Activated T-cell treated with anti-CD3 and anti-CD28 coated beads, Interleukin-2, amount 50 U/mL, for 4 hours (primary cell): ENCODE measurements around the gene UBE2E2. TPM values are rescaled to one million over a fixed set of nuclear protein-coding genes. Genes with fewer than 3 reads are reported as not detected.

Experiments
- ATAC-seq, 2 donors: fragments of 200-7000 bp; cut with Tn5 transposase; one replicate each; pipeline ENCODE4 v1.10.0; 2021
- DNase-seq: peaks from one replicate; pipeline ENCODE4 v3.0.0-alpha.2; 2020
- H3K27me3 Mint-ChIP-seq: one replicate; pipeline ENCODE4 v1.8.0; 2021; ENCODE audit warnings: low read depth, mixed read lengths
- H3K36me3 Mint-ChIP-seq: one replicate; pipeline ENCODE4 v1.8.0; 2022; ENCODE audit warnings: mixed read lengths; ENCODE audit not compliant: insufficient read depth
- H3K4me1 Mint-ChIP-seq: one replicate; pipeline ENCODE4 v1.8.0; 2021; ENCODE audit warnings: low read depth, mixed read lengths
- H3K4me3 Mint-ChIP-seq: one replicate; pipeline ENCODE4 v1.8.0; 2021; ENCODE audit warnings: mild to moderate bottlenecking, moderate library complexity, mixed read lengths
- H3K9me3 Mint-ChIP-seq: one replicate; pipeline ENCODE4 v1.8.0; 2021; ENCODE audit warnings: mixed read lengths
- total RNA-seq, 3 donors: library from RNA; stranded (reverse); gene quantifications; one replicate each; pipeline ENCODE4 v1.2.1, GENCODE V29; 2021

UBE2E2 gene
- total RNA-seq, 3 donors from 2014 or later, result 8.7 to 11.5 (median 10.4) TPM

- no peak for ATAC-seq
- H3K9me3 Mint-ChIP-seq, result peaks cover 5% of the 10 kb centered on the region
- H3K4me3 Mint-ChIP-seq, result no peak overlapping the region
- H3K4me1 Mint-ChIP-seq, result no peaks in the 10 kb centered on the region
- no peaks in the 10 kb centered on the region for H3K27me3 Mint-ChIP-seq
- no peaks in the 10 kb centered on the region for H3K36me3 Mint-ChIP-seq
- no peak for DNase-seq
These were observed 370.7 kb downstream of the UBE2E2 start for GRCh38 chr3:23573827-23574226.

DNA sequence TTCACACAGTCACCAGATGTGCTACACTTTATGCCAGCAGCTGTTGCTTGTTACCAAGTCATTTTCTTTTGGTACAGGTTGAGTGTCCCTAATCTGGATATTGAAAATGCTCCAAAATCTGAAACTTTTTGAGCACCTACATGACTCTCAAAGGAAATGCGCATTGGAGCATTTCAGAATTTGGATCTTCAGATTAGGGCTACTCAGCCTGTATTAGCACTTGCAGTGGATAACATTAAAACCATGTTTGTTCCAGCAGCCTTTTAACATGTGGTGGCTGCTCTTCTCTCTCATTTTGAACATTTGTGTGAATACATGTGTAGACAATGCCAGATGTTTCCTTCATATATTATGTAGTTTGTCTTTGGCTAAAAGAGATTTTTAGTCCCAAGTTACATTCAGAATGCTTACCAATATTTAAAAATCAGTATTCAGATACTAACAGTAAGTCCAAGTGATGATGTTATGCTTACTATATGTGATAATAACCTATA, 371.7 kb downstream of the UBE2E2 start:
- Mint-ChIP-seq H3K4me3 (no peak overlapping the region), H3K36me3 (no peaks in the 10 kb centered on the region), H3K9me3 (peaks cover 5% of the 10 kb centered on the region), H3K27me3 (no peaks in the 10 kb centered on the region), H3K4me1 (no peaks in the 10 kb centered on the region)
- no peak for DNase-seq
- no peak for ATAC-seq

DNA sequence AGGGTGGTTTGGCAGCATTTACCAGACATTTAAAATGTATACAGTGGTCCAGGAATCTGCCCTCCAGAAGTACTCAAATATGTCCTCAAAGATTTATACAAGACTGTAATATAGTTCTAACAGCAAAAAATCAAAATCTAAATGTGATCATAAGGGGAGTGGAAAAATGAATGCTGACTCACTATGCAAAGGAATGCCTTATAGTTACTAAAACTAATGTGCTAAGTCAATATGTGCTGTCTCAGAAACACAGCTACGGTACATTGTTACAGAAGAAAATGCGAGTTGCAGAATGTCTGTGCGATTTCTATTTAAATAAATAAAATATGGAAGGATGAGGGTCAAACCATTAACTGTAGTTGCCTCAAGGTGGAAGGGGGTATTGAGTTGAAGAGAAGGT, 372.6 kb downstream of the UBE2E2 start:
- Mint-ChIP-seq H3K9me3 (peaks cover 5% of the 10 kb centered on the region), H3K4me1 (no peaks in the 10 kb centered on the region), H3K36me3 (no peaks in the 10 kb centered on the region), H3K4me3 (no peak overlapping the region), H3K27me3 (no peaks in the 10 kb centered on the region)
- ATAC-seq (no peak), DNase-seq (no peak)

GRCh38 chr3:23576379-23576959, 373.3 kb downstream of the UBE2E2 start:
- no peaks in the 10 kb centered on the region for H3K36me3 Mint-ChIP-seq
- H3K4me3 Mint-ChIP-seq, result no peak overlapping the region
- H3K27me3 Mint-ChIP-seq, result no peaks in the 10 kb centered on the region
- ATAC-seq (no peak), DNase-seq (no peak)
- H3K4me1 Mint-ChIP-seq, result no peaks in the 10 kb centered on the region
- peaks cover 5% of the 10 kb centered on the region for H3K9me3 Mint-ChIP-seq

DNA sequence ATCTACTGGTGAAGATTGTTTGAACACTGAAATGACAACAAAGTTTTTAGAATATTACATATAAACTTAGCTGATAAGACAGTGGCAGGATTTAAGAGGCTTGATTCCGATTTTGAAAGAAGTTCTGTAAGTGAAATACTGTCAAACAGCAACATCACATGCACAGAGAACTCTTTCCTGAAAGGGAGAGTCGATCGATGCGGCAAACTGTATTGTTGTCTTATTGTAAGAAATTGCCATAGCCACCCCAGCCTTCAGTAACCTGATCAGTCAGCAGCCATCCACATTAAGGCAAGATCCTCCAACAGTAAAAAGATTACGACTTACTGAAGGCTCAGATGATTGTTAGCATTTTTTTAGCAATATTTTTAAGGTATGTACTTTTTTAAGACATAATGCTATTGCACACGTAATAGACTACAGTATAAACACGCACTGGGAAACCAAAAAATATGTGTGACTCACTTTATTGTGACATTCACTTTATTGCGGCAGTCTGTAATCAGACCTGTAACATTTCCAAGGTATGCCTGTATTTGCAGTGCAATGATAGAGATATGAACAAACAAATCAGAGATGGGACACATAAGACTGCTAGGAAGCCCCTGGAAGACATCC, 377.1 kb downstream of the UBE2E2 start:
- no peaks in the 10 kb centered on the region for H3K9me3 Mint-ChIP-seq
- H3K4me1 Mint-ChIP-seq, result no peaks in the 10 kb centered on the region
- no peak overlapping the region for H3K4me3 Mint-ChIP-seq
- no peak for DNase-seq
- H3K27me3 Mint-ChIP-seq, result no peaks in the 10 kb centered on the region
- peaks cover 2% of the 10 kb centered on the region for H3K36me3 Mint-ChIP-seq
- no peak for ATAC-seq

- H3K4me3 Mint-ChIP-seq, result no peak overlapping the region
- DNase-seq (no peak), ATAC-seq (no peak)
- H3K9me3 Mint-ChIP-seq, result no peaks in the 10 kb centered on the region
- H3K36me3 Mint-ChIP-seq, result peaks cover 2% of the 10 kb centered on the region
- H3K27me3 Mint-ChIP-seq, result no peaks in the 10 kb centered on the region
- H3K4me1 Mint-ChIP-seq, result no peaks in the 10 kb centered on the region
These were observed 381.0 kb downstream of the UBE2E2 start for GRCh38 chr3:23583980-23584740.

DNA sequence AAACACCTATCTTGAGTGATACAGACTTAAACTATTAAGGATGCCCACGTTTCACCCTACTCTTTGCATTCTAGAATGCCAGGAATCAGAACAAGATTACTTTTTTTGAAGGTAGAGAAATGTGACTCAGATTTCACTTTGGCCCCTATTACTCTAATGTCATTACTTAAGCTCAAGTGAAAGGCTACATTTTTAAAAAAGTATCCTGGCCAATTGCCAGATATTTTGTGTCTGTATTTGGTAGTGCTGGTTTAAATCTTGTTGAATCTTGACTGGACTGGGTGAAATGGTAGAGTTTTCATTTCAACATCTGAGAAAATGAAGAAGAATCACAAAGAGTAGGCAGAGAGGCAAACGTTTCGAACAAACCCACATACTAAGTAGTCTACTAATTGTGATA, 384.4 kb downstream of the UBE2E2 start:
- no peaks in the 10 kb centered on the region for H3K9me3 Mint-ChIP-seq
- no peaks in the 10 kb centered on the region for H3K4me1 Mint-ChIP-seq
- no peak for ATAC-seq
- H3K4me3 Mint-ChIP-seq, result no peak overlapping the region
- no peaks in the 10 kb centered on the region for H3K27me3 Mint-ChIP-seq
- DNase-seq, result no peak
- peaks cover 4% of the 10 kb centered on the region for H3K36me3 Mint-ChIP-seq

DNA sequence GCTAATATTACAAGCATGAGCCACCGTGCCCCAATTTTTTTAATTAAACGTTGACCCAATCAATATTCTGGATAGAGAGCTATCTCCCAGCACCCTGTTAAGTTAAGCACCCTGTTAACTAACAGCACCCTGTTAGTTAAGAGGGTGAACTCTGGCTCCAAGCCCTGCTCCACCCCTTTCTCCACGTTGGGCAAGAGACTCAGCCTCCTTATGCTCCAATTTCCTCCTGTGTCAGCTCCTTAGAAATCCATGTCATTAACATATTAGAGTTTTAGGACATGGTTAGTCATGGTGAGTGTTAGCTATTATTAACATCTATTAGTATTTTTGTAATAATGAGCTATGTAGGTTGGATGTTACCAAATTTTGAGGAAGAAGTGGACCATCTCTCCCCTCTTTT, 385.4 kb downstream of the UBE2E2 start:
- Mint-ChIP-seq H3K9me3 (no peaks in the 10 kb centered on the region), H3K27me3 (no peaks in the 10 kb centered on the region), H3K4me3 (no peak overlapping the region), H3K36me3 (peaks cover 4% of the 10 kb centered on the region), H3K4me1 (no peaks in the 10 kb centered on the region)
- ATAC-seq (no peak), DNase-seq (no peak)

DNA sequence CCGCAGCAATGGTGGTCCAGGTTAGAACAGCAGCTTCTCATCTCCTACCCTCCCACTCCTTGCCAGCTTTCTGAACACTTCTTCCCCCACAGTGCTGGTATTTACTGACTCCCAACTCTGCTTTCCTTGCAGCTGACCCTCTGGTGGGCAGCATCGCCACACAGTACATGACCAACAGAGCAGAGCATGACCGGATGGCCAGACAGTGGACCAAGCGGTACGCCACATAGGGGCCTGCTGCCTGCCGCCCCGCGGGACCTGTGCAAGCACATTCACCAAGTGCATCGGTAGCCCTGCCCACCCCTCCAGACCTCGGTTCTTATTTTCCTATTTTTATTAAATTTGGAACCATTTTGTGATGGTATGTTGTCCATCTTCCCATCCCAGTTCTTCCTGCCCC, 386.5 kb downstream of the UBE2E2 start:
- ATAC-seq (no peak), DNase-seq (no peak)
- Mint-ChIP-seq H3K4me1 (no peaks in the 10 kb centered on the region), H3K27me3 (no peaks in the 10 kb centered on the region), H3K9me3 (no peaks in the 10 kb centered on the region), H3K36me3 (peaks cover 1% of the 10 kb centered on the region), H3K4me3 (no peak overlapping the region)

DNA sequence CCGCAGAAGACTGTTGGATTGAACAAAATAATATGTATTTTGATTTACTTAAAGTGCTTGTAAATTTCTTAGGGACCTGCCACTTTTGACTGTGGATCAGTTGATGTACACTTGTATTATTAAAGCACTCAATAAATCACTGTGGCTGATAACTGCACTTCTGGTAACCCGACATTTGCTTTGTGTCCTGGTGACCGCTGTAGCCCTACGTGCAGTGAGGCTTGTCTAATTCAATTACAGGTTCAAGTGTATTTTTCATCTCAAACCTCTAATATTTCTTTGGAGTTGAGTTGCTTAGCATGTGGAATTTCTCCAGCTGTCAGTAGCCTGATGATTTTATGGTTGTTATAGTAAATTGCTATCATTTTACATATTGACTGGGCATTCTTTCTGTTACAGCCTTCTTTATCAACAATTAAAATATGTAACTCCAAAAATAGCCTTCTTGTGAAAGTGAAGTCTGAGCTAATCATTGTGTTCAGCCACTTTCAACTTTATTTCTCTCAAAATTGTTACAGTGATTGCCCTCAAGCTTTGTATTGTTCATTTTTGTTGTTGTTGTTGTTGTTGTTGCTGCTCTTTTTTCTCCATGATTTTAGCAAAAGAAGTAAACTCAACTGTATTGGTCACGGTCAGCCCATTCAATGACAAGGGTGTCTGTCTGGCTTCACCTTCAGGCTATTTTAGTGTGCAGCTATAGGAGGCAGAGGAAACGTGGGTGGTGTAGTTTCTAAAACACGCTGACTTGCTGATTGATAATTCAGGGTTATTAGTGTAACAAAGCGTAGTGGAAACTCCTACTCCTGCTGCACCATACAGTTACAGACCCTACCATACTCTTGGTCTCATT, 387.5 kb downstream of the UBE2E2 start:
- ATAC-seq (no peak), DNase-seq (no peak)
- H3K4me1 Mint-ChIP-seq, result no peaks in the 10 kb centered on the region
- peaks cover 1% of the 10 kb centered on the region for H3K36me3 Mint-ChIP-seq
- H3K9me3 Mint-ChIP-seq, result no peaks in the 10 kb centered on the region
- no peak overlapping the region for H3K4me3 Mint-ChIP-seq
- no peaks in the 10 kb centered on the region for H3K27me3 Mint-ChIP-seq

DNA sequence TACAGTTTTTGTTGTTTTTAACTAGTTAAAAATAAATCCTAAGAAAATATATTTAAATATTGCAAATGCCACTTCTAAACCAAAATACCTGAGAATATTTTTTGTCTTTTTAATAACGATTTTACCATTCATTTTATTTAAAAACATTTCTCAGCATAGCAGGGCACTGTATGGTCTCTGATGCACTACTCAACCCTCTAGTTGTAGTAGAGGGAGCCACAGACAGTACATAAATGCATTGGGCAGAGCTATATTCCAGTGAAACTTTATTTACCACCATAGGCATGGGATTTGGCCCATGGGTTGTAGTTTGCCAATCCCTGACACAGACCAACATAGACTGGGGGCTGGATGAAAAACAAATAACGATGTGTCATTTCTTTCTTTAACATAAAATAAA, 388.2 kb downstream of the UBE2E2 start:
- Mint-ChIP-seq H3K36me3 (peaks cover 4% of the 10 kb centered on the region), H3K27me3 (no peaks in the 10 kb centered on the region), H3K9me3 (peaks cover 2% of the 10 kb centered on the region), H3K4me3 (no peak overlapping the region), H3K4me1 (no peaks in the 10 kb centered on the region)
- ATAC-seq (no peak), DNase-seq (no peak)

GRCh38 chr3:23592961-23593931, 390.1 kb downstream of the UBE2E2 start:
- Mint-ChIP-seq H3K36me3 (peaks cover 5% of the 10 kb centered on the region), H3K27me3 (no peaks in the 10 kb centered on the region), H3K4me3 (no peak overlapping the region), H3K4me1 (no peaks in the 10 kb centered on the region), H3K9me3 (peaks cover 7% of the 10 kb centered on the region)
- ATAC-seq (no peak), DNase-seq (no peak)

GRCh38 chr3:23594066-23594465, 390.9 kb downstream of the UBE2E2 start:
- Mint-ChIP-seq H3K4me1 (no peaks in the 10 kb centered on the region), H3K4me3 (no peak overlapping the region), H3K9me3 (peaks cover 7% of the 10 kb centered on the region), H3K36me3 (peaks cover 5% of the 10 kb centered on the region), H3K27me3 (no peaks in the 10 kb centered on the region)
- DNase-seq (no peak), ATAC-seq (no peak)
